Nephron (organoid): ENCODE data around the gene L3MBTL2.

Experiments
- H3K27ac Mint-ChIP-seq, 3 experiments: 2 replicates each; pipeline ENCODE4 v1.8.0; 2020; ENCODE audit warnings: mixed read lengths in 3 of 3, mild to moderate bottlenecking in 2 of 3, moderate library complexity in 1 of 3
- H3K27me3 Mint-ChIP-seq: 2 replicates; pipeline ENCODE4 v1.8.0; 2021; ENCODE audit warnings: low read depth, mild to moderate bottlenecking, moderate library complexity, mixed read lengths
- H3K36me3 Mint-ChIP-seq: 2 replicates; pipeline ENCODE4 v1.8.0; 2020; ENCODE audit warnings: low read depth, mixed read lengths
- H3K4me1 Mint-ChIP-seq: 2 replicates; pipeline ENCODE4 v1.8.0; 2020; ENCODE audit warnings: mixed read lengths
- H3K4me3 Mint-ChIP-seq, 3 experiments: 2 replicates each; pipeline ENCODE4 v1.8.0; 2020; ENCODE audit warnings: mild to moderate bottlenecking in 3 of 3, mixed read lengths in 3 of 3, moderate library complexity in 2 of 3
- H3K9me3 Mint-ChIP-seq: 2 replicates; pipeline ENCODE4 v1.8.0; 2020; ENCODE audit warnings: mixed read lengths
- TF ChIP-seq, protein P1 (sequence below), 3 experiments: fragments of 200-600 bp; sonication (generic); IDR thresholded peaks; one replicate each; pipeline ENCODE4 v1.5.0; 2021; ENCODE audit warnings: antibody characterized with exemption in 3 of 3; ENCODE audit not compliant: unreplicated experiment in 3 of 3

The L3MBTL2 gene

DNA sequence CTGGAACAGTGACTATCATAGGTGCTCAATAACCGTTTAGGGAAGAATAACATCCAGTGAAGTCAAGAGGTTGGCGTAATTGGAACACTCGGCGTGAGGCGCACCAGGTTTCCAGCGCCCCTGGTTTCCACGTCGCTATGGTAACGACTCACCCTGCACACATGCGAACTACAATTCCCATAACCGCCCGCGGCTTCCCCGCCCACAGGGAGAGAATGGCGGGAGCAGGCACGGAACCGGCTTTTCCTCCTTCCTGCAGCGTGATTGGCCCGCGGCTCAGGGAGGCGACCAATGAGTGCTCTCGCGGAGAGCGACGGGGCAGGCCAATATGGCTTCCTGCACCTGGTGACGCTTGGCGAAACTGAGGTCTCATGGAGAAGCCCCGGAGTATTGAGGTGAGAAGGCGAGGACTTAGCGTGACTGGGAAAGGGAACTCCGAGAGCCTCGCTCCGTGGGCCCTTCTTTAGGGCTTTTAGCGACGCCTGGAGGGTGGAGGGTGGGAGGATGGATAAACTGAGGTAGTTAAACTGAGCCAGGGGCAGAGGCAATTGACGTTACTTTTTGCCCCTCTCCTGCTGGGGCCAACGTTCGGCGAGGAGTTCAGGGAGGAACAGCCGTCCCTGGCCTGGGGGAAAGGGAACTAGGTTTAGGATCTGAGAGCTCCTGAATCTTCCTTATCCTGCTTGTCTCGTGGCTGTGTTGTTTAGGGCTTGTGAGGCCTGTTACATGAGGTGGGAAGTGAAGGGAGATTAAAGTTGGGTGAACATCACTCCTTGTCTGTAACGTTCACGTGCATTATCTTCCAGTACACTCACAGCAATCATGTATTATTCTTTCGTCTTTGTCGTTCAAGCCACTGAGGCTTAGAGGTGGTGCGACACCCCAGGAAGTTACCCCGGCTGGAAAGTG is at the start of gene L3MBTL2:
Gene L3MBTL2, plus strand, starts transcription at position 321 of the 909 bp plus-strand sequence. Its CDS starts 51 bp downstream, at position 372.
- Mint-ChIP-seq H3K9me3 (no peaks in the 10 kb centered on the region), H3K36me3 (peaks cover 7% of the 10 kb centered on the region), H3K4me1 (peaks cover 7% of the 10 kb centered on the region), H3K27me3 (peaks cover 28% of the 10 kb centered on the region), H3K27ac (peak within 1 kb of the TSS; percentile 71 to 92 (median 89)), H3K4me3 (peak within 1 kb of the TSS; percentile 85 to 97 (median 93))
- TF ChIP-seq, protein P1, sequence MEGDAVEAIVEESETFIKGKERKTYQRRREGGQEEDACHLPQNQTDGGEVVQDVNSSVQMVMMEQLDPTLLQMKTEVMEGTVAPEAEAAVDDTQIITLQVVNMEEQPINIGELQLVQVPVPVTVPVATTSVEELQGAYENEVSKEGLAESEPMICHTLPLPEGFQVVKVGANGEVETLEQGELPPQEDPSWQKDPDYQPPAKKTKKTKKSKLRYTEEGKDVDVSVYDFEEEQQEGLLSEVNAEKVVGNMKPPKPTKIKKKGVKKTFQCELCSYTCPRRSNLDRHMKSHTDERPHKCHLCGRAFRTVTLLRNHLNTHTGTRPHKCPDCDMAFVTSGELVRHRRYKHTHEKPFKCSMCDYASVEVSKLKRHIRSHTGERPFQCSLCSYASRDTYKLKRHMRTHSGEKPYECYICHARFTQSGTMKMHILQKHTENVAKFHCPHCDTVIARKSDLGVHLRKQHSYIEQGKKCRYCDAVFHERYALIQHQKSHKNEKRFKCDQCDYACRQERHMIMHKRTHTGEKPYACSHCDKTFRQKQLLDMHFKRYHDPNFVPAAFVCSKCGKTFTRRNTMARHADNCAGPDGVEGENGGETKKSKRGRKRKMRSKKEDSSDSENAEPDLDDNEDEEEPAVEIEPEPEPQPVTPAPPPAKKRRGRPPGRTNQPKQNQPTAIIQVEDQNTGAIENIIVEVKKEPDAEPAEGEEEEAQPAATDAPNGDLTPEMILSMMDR (IDR thresholded peaks at IDR 0.05; ENCODE audit: unreplicated experiment in 3 of 3), result no peak

- Mint-ChIP-seq H3K27ac (no peak overlapping the region), H3K9me3 (no peaks in the 10 kb centered on the region), H3K27me3 (no peaks in the 10 kb centered on the region), H3K36me3 (peaks cover 89% of the 10 kb centered on the region), H3K4me1 (no peaks in the 10 kb centered on the region), H3K4me3 (no peak overlapping the region)
- TF ChIP-seq, protein P1 (IDR thresholded peaks at IDR 0.05; ENCODE audit: unreplicated experiment in 3 of 3), result no peak
These were observed 48.0 kb upstream of the L3MBTL2 start for GRCh38 chr22:41157083-41157482.

- Mint-ChIP-seq H3K36me3 (peaks cover 72% of the 10 kb centered on the region), H3K27me3 (no peaks in the 10 kb centered on the region), H3K9me3 (no peaks in the 10 kb centered on the region), H3K27ac (no peak overlapping the region), H3K4me3 (no peak overlapping the region), H3K4me1 (no peaks in the 10 kb centered on the region)
- TF ChIP-seq, protein P1 (IDR thresholded peaks at IDR 0.05; ENCODE audit: unreplicated experiment in 3 of 3), result no peak
These were observed 36.0 kb upstream of the L3MBTL2 start for GRCh38 chr22:41169157-41169556.

DNA sequence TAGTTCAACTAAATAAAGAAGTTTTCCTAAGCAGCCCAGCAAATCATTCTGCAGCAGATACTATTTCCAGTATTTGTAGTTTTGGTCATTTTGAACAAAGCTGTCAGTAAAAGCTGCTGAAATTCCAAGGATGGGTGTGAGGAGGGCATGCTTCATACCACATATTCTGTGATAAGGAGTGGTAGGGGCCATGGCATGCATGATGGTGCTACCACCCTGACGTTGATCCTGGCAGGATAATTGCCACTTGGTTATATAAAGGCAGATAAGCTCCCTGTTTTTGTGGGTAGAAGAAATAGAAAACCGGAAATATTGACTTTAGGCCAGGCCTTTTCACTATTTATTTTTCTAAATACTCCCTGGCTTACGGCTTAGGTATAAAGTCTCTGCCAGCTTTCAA is 33.1 kb upstream of the L3MBTL2 start:
- H3K9me3 Mint-ChIP-seq, result no peaks in the 10 kb centered on the region
- TF ChIP-seq, protein P1 (IDR thresholded peaks at IDR 0.05; ENCODE audit: unreplicated experiment in 3 of 3), result no peak
- H3K4me1 Mint-ChIP-seq, result no peaks in the 10 kb centered on the region
- H3K4me3 Mint-ChIP-seq, result no peak overlapping the region
- no peaks in the 10 kb centered on the region for H3K27me3 Mint-ChIP-seq
- H3K36me3 Mint-ChIP-seq, result peaks cover 76% of the 10 kb centered on the region
- H3K27ac Mint-ChIP-seq, result no peak overlapping the region

DNA sequence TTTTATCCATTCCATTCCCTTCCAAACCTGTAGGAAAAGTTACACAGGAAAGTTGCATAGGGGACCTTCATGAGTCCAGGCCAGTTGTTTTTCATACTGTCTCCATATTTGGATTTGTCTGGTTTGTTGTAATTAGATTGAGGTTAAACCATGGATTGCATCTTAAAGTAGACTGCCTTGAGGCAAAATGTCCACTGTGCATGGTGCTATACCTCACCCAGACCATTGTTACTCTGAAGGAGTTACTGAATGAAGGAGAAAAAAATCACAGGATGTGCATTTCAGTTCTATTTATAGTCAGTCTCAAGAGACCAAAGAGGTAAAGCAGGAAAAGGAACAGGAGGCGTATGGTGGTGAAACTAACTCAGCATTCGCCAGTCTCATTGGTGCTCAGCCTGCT is 29.6 kb upstream of the L3MBTL2 start:
- H3K36me3 Mint-ChIP-seq, result peaks cover 76% of the 10 kb centered on the region
- H3K4me1 Mint-ChIP-seq, result no peaks in the 10 kb centered on the region
- no peaks in the 10 kb centered on the region for H3K9me3 Mint-ChIP-seq
- peak overlapping the region in 1 of 3 experiments; percentile 15 for H3K27ac Mint-ChIP-seq
- no peak overlapping the region for H3K4me3 Mint-ChIP-seq
- H3K27me3 Mint-ChIP-seq, result no peaks in the 10 kb centered on the region
- TF ChIP-seq, protein P1 (IDR thresholded peaks at IDR 0.05; ENCODE audit: unreplicated experiment in 3 of 3), result no peak
